ENCODE results near the gene NR2E1.

NR2E1 gene

GRCh38 chr6:108180776-108181175 lies 15.0 kb downstream of the NR2E1 start:
- ChIA-PET POLR2A (no interaction called here), CTCF (no interaction called here)
- Histone ChIP-seq H3K9me3 (ENCODE audit: control insufficient read depth, insufficient read depth, low read depth, low read length) (no peaks in the 10 kb centered on the region), H3K27ac (ENCODE audit: extremely low read depth, low read depth, low read length) (no peak overlapping the region), H3K4me3 (ENCODE audit: low read depth, low read length) (no peak overlapping the region), H3K36me3 (ENCODE audit: control insufficient read depth in 2 of 2, insufficient read depth in 1 of 2, low read length in 2 of 2) (no peaks in the 10 kb centered on the region; a peak in 1 of 3 replicates), H3K4me1 (ENCODE audit: control insufficient read depth, insufficient read depth, low read length) (no peaks in the 10 kb centered on the region)
- no peak for TF ChIP-seq ZNF24 (tag by site-specific recombination; IDR thresholded peaks at IDR 0.05)
- TF ChIP-seq ZFP41 (tag by site-specific recombination; IDR thresholded peaks at IDR 0.05; ENCODE audit: borderline replicate concordance), result no peak
- TF ChIP-seq ZNF169 (tag by site-specific recombination; IDR thresholded peaks at IDR 0.05), result no peak
- no peak for TF ChIP-seq ZNF324 (tag by site-specific recombination; IDR thresholded peaks at IDR 0.05)
- no peak for TF ChIP-seq SALL2 (tag by site-specific recombination; IDR thresholded peaks at IDR 0.05; ENCODE audit: borderline replicate concordance)
- no peak for TF ChIP-seq HOXD13 (CRISPR knock-in tag; IDR thresholded peaks at IDR 0.05; ENCODE audit: borderline replicate concordance)

DNA sequence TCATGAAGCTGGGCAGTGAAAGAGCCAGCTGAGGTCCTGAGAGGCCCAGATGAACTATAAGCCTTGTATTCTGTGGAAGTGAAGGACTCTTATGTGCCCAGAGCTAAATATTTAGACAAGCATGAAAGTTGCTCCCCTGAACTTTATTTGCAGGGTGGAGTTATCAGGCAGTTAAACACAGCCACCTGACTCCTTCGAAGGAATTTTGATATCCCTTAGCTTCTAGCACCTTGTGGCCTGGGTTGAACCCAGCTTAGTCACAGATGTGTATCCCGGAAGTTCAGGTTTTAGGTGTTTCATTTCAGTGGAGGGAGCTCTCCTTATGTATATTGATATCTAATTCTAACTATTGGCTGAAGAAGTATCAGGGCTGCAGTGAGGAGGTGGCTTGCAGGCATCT lies 20.4 kb downstream of the NR2E1 start:
- no peak for TF ChIP-seq ZNF18 (tag by site-specific recombination; IDR thresholded peaks at IDR 0.05)
- no peak for TF ChIP-seq KLF1 (tag by site-specific recombination; IDR thresholded peaks at IDR 0.05)
- no peak for TF ChIP-seq ZNF792 (tag by site-specific recombination; IDR thresholded peaks at IDR 0.05)
- TF ChIP-seq ZNF174 (tag by site-specific recombination; IDR thresholded peaks at IDR 0.05), result no peak
- TF ChIP-seq ZNF324 (tag by site-specific recombination; IDR thresholded peaks at IDR 0.05), result no peak
- no peak for TF ChIP-seq EGR2 (tag by site-specific recombination; IDR thresholded peaks at IDR 0.05; ENCODE audit: low read depth)
- TF ChIP-seq ZNF24 (tag by site-specific recombination; IDR thresholded peaks at IDR 0.05), result no peak
- TF ChIP-seq ZNF510 (tag by site-specific recombination; IDR thresholded peaks at IDR 0.05; ENCODE audit: insufficient replicate concordance), result no peak
- TF ChIP-seq SP2 (tag by site-specific recombination; IDR thresholded peaks at IDR 0.05), result no peak
- no peak for TF ChIP-seq HIC1 (tag by site-specific recombination; IDR thresholded peaks at IDR 0.05)
- TF ChIP-seq ZBTB1 (tag by site-specific recombination; IDR thresholded peaks at IDR 0.05), result no peak
- TF ChIP-seq, protein P1, sequence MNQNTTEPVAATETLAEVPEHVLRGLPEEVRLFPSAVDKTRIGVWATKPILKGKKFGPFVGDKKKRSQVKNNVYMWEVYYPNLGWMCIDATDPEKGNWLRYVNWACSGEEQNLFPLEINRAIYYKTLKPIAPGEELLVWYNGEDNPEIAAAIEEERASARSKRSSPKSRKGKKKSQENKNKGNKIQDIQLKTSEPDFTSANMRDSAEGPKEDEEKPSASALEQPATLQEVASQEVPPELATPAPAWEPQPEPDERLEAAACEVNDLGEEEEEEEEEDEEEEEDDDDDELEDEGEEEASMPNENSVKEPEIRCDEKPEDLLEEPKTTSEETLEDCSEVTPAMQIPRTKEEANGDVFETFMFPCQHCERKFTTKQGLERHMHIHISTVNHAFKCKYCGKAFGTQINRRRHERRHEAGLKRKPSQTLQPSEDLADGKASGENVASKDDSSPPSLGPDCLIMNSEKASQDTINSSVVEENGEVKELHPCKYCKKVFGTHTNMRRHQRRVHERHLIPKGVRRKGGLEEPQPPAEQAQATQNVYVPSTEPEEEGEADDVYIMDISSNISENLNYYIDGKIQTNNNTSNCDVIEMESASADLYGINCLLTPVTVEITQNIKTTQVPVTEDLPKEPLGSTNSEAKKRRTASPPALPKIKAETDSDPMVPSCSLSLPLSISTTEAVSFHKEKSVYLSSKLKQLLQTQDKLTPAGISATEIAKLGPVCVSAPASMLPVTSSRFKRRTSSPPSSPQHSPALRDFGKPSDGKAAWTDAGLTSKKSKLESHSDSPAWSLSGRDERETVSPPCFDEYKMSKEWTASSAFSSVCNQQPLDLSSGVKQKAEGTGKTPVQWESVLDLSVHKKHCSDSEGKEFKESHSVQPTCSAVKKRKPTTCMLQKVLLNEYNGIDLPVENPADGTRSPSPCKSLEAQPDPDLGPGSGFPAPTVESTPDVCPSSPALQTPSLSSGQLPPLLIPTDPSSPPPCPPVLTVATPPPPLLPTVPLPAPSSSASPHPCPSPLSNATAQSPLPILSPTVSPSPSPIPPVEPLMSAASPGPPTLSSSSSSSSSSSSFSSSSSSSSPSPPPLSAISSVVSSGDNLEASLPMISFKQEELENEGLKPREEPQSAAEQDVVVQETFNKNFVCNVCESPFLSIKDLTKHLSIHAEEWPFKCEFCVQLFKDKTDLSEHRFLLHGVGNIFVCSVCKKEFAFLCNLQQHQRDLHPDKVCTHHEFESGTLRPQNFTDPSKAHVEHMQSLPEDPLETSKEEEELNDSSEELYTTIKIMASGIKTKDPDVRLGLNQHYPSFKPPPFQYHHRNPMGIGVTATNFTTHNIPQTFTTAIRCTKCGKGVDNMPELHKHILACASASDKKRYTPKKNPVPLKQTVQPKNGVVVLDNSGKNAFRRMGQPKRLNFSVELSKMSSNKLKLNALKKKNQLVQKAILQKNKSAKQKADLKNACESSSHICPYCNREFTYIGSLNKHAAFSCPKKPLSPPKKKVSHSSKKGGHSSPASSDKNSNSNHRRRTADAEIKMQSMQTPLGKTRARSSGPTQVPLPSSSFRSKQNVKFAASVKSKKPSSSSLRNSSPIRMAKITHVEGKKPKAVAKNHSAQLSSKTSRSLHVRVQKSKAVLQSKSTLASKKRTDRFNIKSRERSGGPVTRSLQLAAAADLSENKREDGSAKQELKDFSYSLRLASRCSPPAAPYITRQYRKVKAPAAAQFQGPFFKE (tag by site-specific recombination; IDR thresholded peaks at IDR 0.05; ENCODE audit: borderline replicate concordance), result no peak
- TF ChIP-seq ZNF426 (tag by site-specific recombination; IDR thresholded peaks at IDR 0.05), result no peak
- H3K36me3 ChIP-seq (ENCODE audit: control insufficient read depth in 2 of 2, insufficient read depth in 1 of 2, low read length in 2 of 2), result no peaks in the 10 kb centered on the region; a peak in 1 of 3 replicates
- H3K4me3 ChIP-seq (ENCODE audit: low read depth, low read length), result no peak overlapping the region
- CTCF ChIA-PET, result interaction anchor here (0.6 to 1.4 kb wide), 2 partner anchors 125 to 305 kb away, joined by 4 read pairs; no protein-coding TSS in a partner anchor
- POLR2A ChIA-PET, result no interaction called here
- H3K9me3 ChIP-seq (ENCODE audit: control insufficient read depth, insufficient read depth, low read depth, low read length), result no peaks in the 10 kb centered on the region
- H3K4me1 ChIP-seq (ENCODE audit: control insufficient read depth, insufficient read depth, low read length), result no peaks in the 10 kb centered on the region
- H3K27ac ChIP-seq (ENCODE audit: extremely low read depth, low read depth, low read length), result no peak overlapping the region

Measured in HEK293 (cell line).